Glomerular endothelial cell (primary cell): ENCODE data around the gene OCLN. TPM values are rescaled to one million over a fixed set of nuclear protein-coding genes. Genes with fewer than 3 reads are reported as not detected.
"Not testable (repeated sequence)": the region's sequence is repeated elsewhere in the genome, so short reads cannot be mapped to it uniquely, and the experiment has no call there.

Source experiments
- DNase-seq: peaks from one replicate; pipeline ENCODE4 v3.0.0-alpha.2; 2011; ENCODE audit warnings: low read depth, low spot score; ENCODE audit errors: extremely low read depth
- total RNA-seq: library from RNA; depleted of rRNA; stranded (reverse); fragments of >200 nt; gene quantifications from 2 replicates; pipeline ENCODE4 v1.2.3, GENCODE V29; 2015

The OCLN gene
- total RNA-seq: 4.3 and 7.4 TPM in 2 replicates

- DNase-seq: no peak
Observed at GRCh38 chr5:69492391-69492922, at the start of gene OCLN. OCLN (plus strand) TSS chr5:69492790; CDS start chr5:69504245, 11,455 bp downstream.

GRCh38 chr5:69444127-69444754, 48.3 kb upstream of the OCLN start:
- DNase-seq: no peak

GRCh38 chr5:69449511-69449910, 43.1 kb upstream of the OCLN start:
- no peak for DNase-seq

GRCh38 chr5:69450116-69450515, 42.5 kb upstream of the OCLN start:
- DNase-seq: peak; percentile 7

GRCh38 chr5:69450527-69450926, 42.1 kb upstream of the OCLN start:
- DNase-seq: not testable (repeated sequence)

- DNase-seq: no peak
Observed at GRCh38 chr5:69451941-69452647, 40.5 kb upstream of the OCLN start.

- DNase-seq: not testable (repeated sequence)
Observed at GRCh38 chr5:69453487-69453886, 39.1 kb upstream of the OCLN start.

GRCh38 chr5:69454460-69455249, 37.9 kb upstream of the OCLN start:
- DNase-seq: no peak

GRCh38 chr5:69455428-69455988, 37.1 kb upstream of the OCLN start:
- DNase-seq: not testable (repeated sequence)

- DNase-seq: no peak
Observed at GRCh38 chr5:69462170-69462569, 30.4 kb upstream of the OCLN start.

- DNase-seq: not testable (repeated sequence)
Observed at GRCh38 chr5:69466375-69466774, 26.2 kb upstream of the OCLN start.

- DNase-seq: no peak
Observed at GRCh38 chr5:69467442-69468225, 25.0 kb upstream of the OCLN start.

GRCh38 chr5:69468631-69469030, 24.0 kb upstream of the OCLN start:
- no peak for DNase-seq

GRCh38 chr5:69471516-69471915, 21.1 kb upstream of the OCLN start:
- DNase-seq: not testable (repeated sequence)

- not testable (repeated sequence) for DNase-seq
Observed at GRCh38 chr5:69472535-69473143, 20.0 kb upstream of the OCLN start.

- DNase-seq: no peak
Observed at GRCh38 chr5:69477170-69477569, 15.4 kb upstream of the OCLN start.

- DNase-seq: not testable (repeated sequence)
Observed at GRCh38 chr5:69478296-69478695, 14.3 kb upstream of the OCLN start.

GRCh38 chr5:69484891-69485290, 7.7 kb upstream of the OCLN start:
- DNase-seq: no peak

- no peak for DNase-seq
Observed at GRCh38 chr5:69485471-69485870, 7.1 kb upstream of the OCLN start.

GRCh38 chr5:69489246-69489645, 3.3 kb upstream of the OCLN start:
- DNase-seq: no peak
